ENCODE results near the gene IL18RAP.

IL18RAP gene

DNA sequence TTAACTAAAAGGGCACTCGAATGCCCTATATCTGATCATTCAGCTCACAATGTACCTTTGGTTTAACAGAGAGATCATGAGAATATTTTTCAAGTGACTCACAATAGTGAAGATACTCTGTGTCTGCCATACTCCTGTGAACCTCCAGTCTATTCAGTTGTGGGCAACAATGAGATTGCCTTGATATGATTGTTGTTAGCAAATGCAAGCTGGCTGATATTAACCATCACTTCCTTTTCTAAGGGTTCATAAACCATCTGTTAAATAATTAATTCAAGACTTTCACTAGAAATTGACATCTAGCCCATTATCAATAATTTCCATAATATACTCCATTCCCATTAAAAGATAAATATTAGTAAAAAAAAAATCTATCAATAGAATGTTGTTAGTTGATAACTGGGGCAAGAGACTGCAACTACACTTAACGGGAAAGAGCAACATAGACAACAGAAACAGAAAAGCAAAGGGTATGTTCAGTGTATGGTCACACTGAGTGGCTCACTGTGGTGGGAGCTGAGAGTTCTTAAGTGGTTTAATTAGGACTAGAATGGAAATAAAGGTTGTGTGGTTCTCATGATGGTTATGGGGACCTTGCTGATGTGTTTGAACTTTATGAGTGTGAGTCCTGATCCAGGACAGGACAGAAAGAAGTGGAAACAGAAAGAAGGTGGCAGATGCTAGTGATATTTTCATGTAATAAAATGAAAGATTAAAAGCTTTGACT, 11.9 kb downstream of the IL18RAP start:
- no peak overlapping the region for H3K27ac ChIP-seq (replicated peaks)
- H3K27me3 ChIP-seq (ENCODE audit: insufficient read depth, poor library complexity, severe bottlenecking) = no peaks in the 10 kb centered on the region
- no peak for DNase-seq (ENCODE audit: low read depth in 1 of 2, low spot score in 1 of 2)
- TF ChIP-seq, protein P1, sequence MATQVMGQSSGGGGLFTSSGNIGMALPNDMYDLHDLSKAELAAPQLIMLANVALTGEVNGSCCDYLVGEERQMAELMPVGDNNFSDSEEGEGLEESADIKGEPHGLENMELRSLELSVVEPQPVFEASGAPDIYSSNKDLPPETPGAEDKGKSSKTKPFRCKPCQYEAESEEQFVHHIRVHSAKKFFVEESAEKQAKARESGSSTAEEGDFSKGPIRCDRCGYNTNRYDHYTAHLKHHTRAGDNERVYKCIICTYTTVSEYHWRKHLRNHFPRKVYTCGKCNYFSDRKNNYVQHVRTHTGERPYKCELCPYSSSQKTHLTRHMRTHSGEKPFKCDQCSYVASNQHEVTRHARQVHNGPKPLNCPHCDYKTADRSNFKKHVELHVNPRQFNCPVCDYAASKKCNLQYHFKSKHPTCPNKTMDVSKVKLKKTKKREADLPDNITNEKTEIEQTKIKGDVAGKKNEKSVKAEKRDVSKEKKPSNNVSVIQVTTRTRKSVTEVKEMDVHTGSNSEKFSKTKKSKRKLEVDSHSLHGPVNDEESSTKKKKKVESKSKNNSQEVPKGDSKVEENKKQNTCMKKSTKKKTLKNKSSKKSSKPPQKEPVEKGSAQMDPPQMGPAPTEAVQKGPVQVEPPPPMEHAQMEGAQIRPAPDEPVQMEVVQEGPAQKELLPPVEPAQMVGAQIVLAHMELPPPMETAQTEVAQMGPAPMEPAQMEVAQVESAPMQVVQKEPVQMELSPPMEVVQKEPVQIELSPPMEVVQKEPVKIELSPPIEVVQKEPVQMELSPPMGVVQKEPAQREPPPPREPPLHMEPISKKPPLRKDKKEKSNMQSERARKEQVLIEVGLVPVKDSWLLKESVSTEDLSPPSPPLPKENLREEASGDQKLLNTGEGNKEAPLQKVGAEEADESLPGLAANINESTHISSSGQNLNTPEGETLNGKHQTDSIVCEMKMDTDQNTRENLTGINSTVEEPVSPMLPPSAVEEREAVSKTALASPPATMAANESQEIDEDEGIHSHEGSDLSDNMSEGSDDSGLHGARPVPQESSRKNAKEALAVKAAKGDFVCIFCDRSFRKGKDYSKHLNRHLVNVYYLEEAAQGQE (IDR thresholded peaks at IDR 0.05; ENCODE audit: insufficient replicate concordance, low read depth) = no peak
- TF ChIP-seq, protein P2, sequence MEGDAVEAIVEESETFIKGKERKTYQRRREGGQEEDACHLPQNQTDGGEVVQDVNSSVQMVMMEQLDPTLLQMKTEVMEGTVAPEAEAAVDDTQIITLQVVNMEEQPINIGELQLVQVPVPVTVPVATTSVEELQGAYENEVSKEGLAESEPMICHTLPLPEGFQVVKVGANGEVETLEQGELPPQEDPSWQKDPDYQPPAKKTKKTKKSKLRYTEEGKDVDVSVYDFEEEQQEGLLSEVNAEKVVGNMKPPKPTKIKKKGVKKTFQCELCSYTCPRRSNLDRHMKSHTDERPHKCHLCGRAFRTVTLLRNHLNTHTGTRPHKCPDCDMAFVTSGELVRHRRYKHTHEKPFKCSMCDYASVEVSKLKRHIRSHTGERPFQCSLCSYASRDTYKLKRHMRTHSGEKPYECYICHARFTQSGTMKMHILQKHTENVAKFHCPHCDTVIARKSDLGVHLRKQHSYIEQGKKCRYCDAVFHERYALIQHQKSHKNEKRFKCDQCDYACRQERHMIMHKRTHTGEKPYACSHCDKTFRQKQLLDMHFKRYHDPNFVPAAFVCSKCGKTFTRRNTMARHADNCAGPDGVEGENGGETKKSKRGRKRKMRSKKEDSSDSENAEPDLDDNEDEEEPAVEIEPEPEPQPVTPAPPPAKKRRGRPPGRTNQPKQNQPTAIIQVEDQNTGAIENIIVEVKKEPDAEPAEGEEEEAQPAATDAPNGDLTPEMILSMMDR (IDR thresholded peaks at IDR 0.05; ENCODE audit: insufficient read depth, low read length) = no peak
- no peak for TF ChIP-seq POLR2AphosphoS5 (IDR thresholded peaks at IDR 0.05; ENCODE audit: low read depth)
- TF ChIP-seq SPI1 (IDR thresholded peaks at IDR 0.05; ENCODE audit: borderline replicate concordance, low read depth) = no peak
- TF ChIP-seq GABPA (IDR thresholded peaks at IDR 0.05; ENCODE audit: low read depth) = no peak
- H3K4me3 ChIP-seq (replicated peaks; ENCODE audit: insufficient read depth, low read length) = no peak overlapping the region

DNA sequence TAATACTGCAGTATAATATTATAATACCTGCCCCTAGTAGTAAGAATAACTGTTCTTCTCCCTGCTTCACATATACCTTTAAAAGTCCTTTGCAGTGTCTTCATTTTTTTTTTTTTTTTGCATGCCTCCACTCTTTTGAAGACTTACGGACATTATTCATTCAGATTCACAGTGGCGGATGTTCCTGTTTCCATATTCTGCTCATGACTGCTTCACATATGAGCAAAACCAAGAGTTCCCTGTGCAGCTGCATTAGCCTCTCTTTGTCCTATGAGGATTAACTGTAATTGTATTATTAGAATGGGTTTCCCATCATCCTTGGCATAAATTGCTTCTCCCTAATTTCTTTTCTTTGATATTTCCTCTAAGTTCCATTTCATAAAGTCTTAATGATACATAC, 12.8 kb downstream of the IL18RAP start:
- Histone ChIP-seq H3K27ac (replicated peaks) (no peak overlapping the region), H3K27me3 (ENCODE audit: insufficient read depth, poor library complexity, severe bottlenecking) (no peaks in the 10 kb centered on the region), H3K4me3 (replicated peaks; ENCODE audit: insufficient read depth, low read length) (no peak overlapping the region)
- DNase-seq (ENCODE audit: low read depth in 1 of 2, low spot score in 1 of 2) = no peak
- TF ChIP-seq SPI1 (IDR thresholded peaks at IDR 0.05; ENCODE audit: borderline replicate concordance, low read depth) = no peak
- no peak for TF ChIP-seq POLR2AphosphoS5 (IDR thresholded peaks at IDR 0.05; ENCODE audit: low read depth)
- TF ChIP-seq, protein P2 (IDR thresholded peaks at IDR 0.05; ENCODE audit: insufficient read depth, low read length) = no peak
- TF ChIP-seq GABPA (IDR thresholded peaks at IDR 0.05; ENCODE audit: low read depth) = no peak
- TF ChIP-seq, protein P1 (IDR thresholded peaks at IDR 0.05; ENCODE audit: insufficient replicate concordance, low read depth) = no peak

DNA sequence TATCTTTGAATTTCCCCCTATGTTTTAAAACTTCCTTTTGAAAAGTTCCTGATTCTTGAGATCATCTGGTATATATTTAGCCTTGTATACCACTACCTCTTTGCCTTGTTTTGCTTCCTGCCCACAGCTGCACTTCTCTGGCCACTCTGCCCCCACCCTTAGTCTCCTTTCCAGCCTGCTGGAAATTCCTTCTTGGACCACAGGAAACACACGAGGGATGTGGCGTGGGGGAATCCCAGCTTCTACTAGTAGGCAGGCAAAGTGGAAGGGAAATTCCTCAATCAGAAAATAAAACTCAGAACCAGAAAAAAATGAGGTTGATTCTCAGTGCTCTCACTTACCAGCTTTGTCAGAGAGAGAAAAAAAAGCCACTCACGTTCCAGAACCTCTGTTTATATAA, 13.4 kb downstream of the IL18RAP start:
- no peak overlapping the region for H3K27ac ChIP-seq (replicated peaks)
- no peak for DNase-seq (ENCODE audit: low read depth in 1 of 2, low spot score in 1 of 2)
- no peak overlapping the region for H3K4me3 ChIP-seq (replicated peaks; ENCODE audit: insufficient read depth, low read length)
- TF ChIP-seq, protein P1 (IDR thresholded peaks at IDR 0.05; ENCODE audit: insufficient replicate concordance, low read depth) = no peak
- no peak for TF ChIP-seq GABPA (IDR thresholded peaks at IDR 0.05; ENCODE audit: low read depth)
- no peak for TF ChIP-seq POLR2AphosphoS5 (IDR thresholded peaks at IDR 0.05; ENCODE audit: low read depth)
- no peak for TF ChIP-seq SPI1 (IDR thresholded peaks at IDR 0.05; ENCODE audit: borderline replicate concordance, low read depth)
- TF ChIP-seq, protein P2 (IDR thresholded peaks at IDR 0.05; ENCODE audit: insufficient read depth, low read length) = no peak
- H3K27me3 ChIP-seq (ENCODE audit: insufficient read depth, poor library complexity, severe bottlenecking) = no peaks in the 10 kb centered on the region

All from HL-60 (cell line).